DOHH2 (cell line): ENCODE results near the gene RLN3.
"Not testable (repeated sequence)": the region's sequence is repeated elsewhere in the genome, so short reads cannot be mapped to it uniquely, and the experiment has no call there.

Experiments
- H3F3A ChIP-seq: fragments of 200-600 bp; sonication (generic), shearing (Covaris generic); 2 replicates; pipeline ENCODE4 v1.6.0; 2016; ENCODE audit warnings: antibody characterized with exemption, mild to moderate bottlenecking; ENCODE audit not compliant: control insufficient read depth, insufficient read depth
- H3K27ac ChIP-seq: fragments of 200-600 bp; sonication (generic); 2 replicates; pipeline ENCODE4 v1.5.1; 2014; ENCODE audit warnings: low read depth, mild to moderate bottlenecking, low read length, moderate library complexity
- H3K27me3 ChIP-seq: fragments of 200-600 bp; sonication (generic); 2 replicates; pipeline ENCODE4 v1.6.1; 2014; ENCODE audit warnings: mild to moderate bottlenecking, low read length, mixed read lengths; ENCODE audit not compliant: control insufficient read depth
- H3K36me3 ChIP-seq: fragments of 200-600 bp; sonication (generic); 2 replicates; pipeline ENCODE4 v1.6.1; 2014; ENCODE audit warnings: mild to moderate bottlenecking, low read length, moderate library complexity, mixed read lengths; ENCODE audit not compliant: control insufficient read depth
- H3K4me1 ChIP-seq: fragments of 200-600 bp; sonication (generic); 2 replicates; pipeline ENCODE4 v1.6.1; 2014; ENCODE audit warnings: mild to moderate bottlenecking, low read length, mixed read lengths; ENCODE audit not compliant: control insufficient read depth
- H3K4me2 ChIP-seq: fragments of 200-600 bp; sonication (generic); 2 replicates; pipeline ENCODE4 v1.6.0; 2014; ENCODE audit warnings: mild to moderate bottlenecking, low read length, moderate library complexity
- H3K4me3 ChIP-seq: fragments of 200-600 bp; sonication (generic); 2 replicates; pipeline ENCODE4 v1.5.1; 2014; ENCODE audit warnings: mild to moderate bottlenecking, low read length, mixed read lengths
- H3K79me2 ChIP-seq: fragments of 200-600 bp; sonication (generic); 2 replicates; pipeline ENCODE4 v1.6.1; 2014; ENCODE audit warnings: mild to moderate bottlenecking, low read length, mixed read lengths; ENCODE audit not compliant: control insufficient read depth
- H3K9me2 ChIP-seq: fragments of 200-600 bp; sonication (generic); replicated peaks from 2 replicates; pipeline ENCODE4 v1.6.1; 2014; ENCODE audit warnings: mild to moderate bottlenecking, low read length, mixed read lengths; ENCODE audit not compliant: control insufficient read depth
- H3K9me3 ChIP-seq: fragments of 200-600 bp; sonication (generic); 2 replicates; pipeline ENCODE4 v1.6.1; 2014; ENCODE audit warnings: antibody characterized with exemption, low read length, mixed read lengths; ENCODE audit not compliant: control insufficient read depth, insufficient read depth
- H4K20me1 ChIP-seq: fragments of 200-600 bp; sonication (generic); 2 replicates; pipeline ENCODE4 v1.6.0; 2014; ENCODE audit warnings: low read depth, mild to moderate bottlenecking, antibody characterized with exemption, low read length, moderate library complexity; ENCODE audit not compliant: control insufficient read depth, insufficient read depth
- CTCF ChIP-seq: fragments of 200-600 bp; sonication (generic); IDR thresholded peaks from one replicate; pipeline ENCODE4 v1.5.1; 2014; ENCODE audit warnings: antibody characterized with exemption, mild to moderate bottlenecking, low read depth, low read length; ENCODE audit not compliant: poor library complexity, severe bottlenecking
- EZH2phosphoT487 ChIP-seq: fragments of 200-600 bp; sonication (generic); IDR thresholded peaks from 2 replicates; pipeline ENCODE4 v1.6.1; 2017; ENCODE audit warnings: borderline replicate concordance, mild to moderate bottlenecking, antibody characterized with exemption, low read length, moderate library complexity, mixed read lengths

RLN3 gene

DNA sequence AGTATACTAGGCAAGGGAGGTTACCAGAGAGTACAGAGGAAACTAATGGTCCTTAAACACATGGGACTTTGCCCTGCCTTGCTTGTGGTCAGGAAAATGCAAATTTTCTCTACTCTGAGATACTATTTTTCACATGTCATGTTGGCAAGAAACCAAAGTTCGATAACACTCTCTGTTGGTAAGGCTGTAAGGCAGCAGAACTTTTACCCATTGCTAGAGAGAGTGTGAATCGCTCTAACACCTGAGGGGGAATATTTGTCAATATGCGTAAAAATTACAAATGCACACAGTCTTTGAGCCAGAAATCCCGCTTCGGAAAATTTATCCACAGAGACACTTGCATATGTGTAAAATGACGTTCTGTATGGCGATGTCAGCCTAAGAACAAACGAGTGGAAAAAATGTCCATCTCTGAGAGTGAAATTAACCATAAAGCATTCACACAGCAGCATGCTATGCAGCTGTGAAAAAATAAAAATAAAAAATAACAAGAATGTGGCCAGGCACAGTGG, 12.4 kb upstream of the RLN3 start:
- peak overlapping the region; percentile 74 for H3K27ac ChIP-seq
- no peaks in the 10 kb centered on the region for H3K79me2 ChIP-seq
- H3K27me3 ChIP-seq: no peaks in the 10 kb centered on the region
- H3F3A ChIP-seq: peaks cover 23% of the 10 kb centered on the region
- H3K9me2 ChIP-seq: no peaks in the 10 kb centered on the region
- peak overlapping the region; percentile 69 for H3K4me3 ChIP-seq
- TF ChIP-seq EZH2phosphoT487: no peak
- TF ChIP-seq CTCF: no peak
- no peaks in the 10 kb centered on the region for H3K9me3 ChIP-seq
- no peaks in the 10 kb centered on the region for H4K20me1 ChIP-seq
- H3K36me3 ChIP-seq: no peaks in the 10 kb centered on the region
- peaks cover 62% of the 10 kb centered on the region for H3K4me1 ChIP-seq
- peak overlapping the region; percentile 95 for H3K4me2 ChIP-seq

GRCh38 chr19:14019100-14019499, 8.8 kb upstream of the RLN3 start:
- Histone ChIP-seq H3K4me1 (peaks cover 76% of the 10 kb centered on the region), H3K4me3 (peak overlapping the region; percentile 25; the same call in 1 of the 2 replicates), H3K9me3 (no peaks in the 10 kb centered on the region), H3K4me2 (peak overlapping the region; percentile 50), H3K9me2 (no peaks in the 10 kb centered on the region), H3K27ac (peak overlapping the region; percentile 80), H3K36me3 (no peaks in the 10 kb centered on the region), H3K27me3 (no peaks in the 10 kb centered on the region), H3K79me2 (no peaks in the 10 kb centered on the region), H4K20me1 (no peaks in the 10 kb centered on the region), H3F3A (peaks cover 28% of the 10 kb centered on the region)
- TF ChIP-seq CTCF (no peak), EZH2phosphoT487 (no peak)

DNA sequence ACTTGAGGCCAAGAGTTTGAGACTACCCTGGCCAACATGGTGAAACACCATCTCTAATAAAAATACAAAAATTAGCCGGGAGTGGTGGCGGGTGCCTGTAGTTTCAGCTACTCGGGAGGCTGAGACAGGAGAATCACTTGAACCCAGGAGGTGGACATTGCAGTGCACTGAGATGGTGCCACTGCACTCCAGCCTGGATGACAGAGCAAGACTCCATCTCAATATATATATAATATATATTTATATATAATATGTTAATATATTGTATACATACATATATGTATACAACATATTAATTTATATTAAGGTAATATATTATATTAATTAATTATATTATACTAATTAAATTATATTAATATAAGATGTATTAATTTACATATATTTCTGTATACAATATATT, 8.2 kb upstream of the RLN3 start:
- not testable (repeated sequence) for H4K20me1 ChIP-seq, H3K79me2 ChIP-seq, H3K36me3 ChIP-seq, H3K4me3 ChIP-seq, H3K27me3 ChIP-seq, H3K9me2 ChIP-seq, H3K9me3 ChIP-seq
- Histone ChIP-seq H3F3A (peaks cover 28% of the 10 kb centered on the region), H3K4me2 (peak overlapping the region; percentile 23; the same call in 1 of the 2 replicates), H3K4me1 (peaks cover 75% of the 10 kb centered on the region), H3K27ac (peak overlapping the region; percentile 80)

DNA sequence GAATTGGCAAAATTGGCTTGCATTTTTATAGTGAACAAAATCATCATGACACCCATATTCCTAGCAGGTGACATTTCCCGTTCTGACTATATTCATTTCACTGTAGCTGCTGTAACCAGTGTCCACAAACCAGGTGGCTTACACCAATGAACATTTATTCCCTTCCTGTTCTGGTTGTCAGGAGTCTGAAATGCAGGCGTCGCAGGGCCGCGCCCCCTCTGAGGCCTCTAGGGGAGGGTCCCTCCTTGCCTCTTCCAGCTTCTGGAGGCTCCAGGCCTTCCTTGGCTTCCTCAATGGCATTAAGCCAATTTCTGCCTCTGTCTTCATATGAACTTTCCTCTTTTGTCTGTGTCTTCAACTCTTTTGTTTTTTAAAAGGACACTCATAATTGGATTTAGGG, 6.5 kb upstream of the RLN3 start:
- no peaks in the 10 kb centered on the region for H3K9me2 ChIP-seq
- peaks cover 22% of the 10 kb centered on the region for H3F3A ChIP-seq
- no peaks in the 10 kb centered on the region for H3K79me2 ChIP-seq
- H3K4me3 ChIP-seq: no peak overlapping the region
- H3K4me2 ChIP-seq: no peak overlapping the region
- no peaks in the 10 kb centered on the region for H3K36me3 ChIP-seq
- TF ChIP-seq CTCF (no peak), EZH2phosphoT487 (no peak)
- no peaks in the 10 kb centered on the region for H4K20me1 ChIP-seq
- no peaks in the 10 kb centered on the region for H3K9me3 ChIP-seq
- no peaks in the 10 kb centered on the region for H3K27me3 ChIP-seq
- H3K27ac ChIP-seq: no peak overlapping the region
- peaks cover 59% of the 10 kb centered on the region for H3K4me1 ChIP-seq
